Stimulated activated CD4-positive, alpha-beta T cell treated with anti-CD3 and anti-CD28 coated beads, TNF-alpha, amount 100 ng/mL, for 24 hours (primary cell): ENCODE results near the gene COA8.
A peak's percentile ranks its signal among the peaks of the same experiment; 100 is the strongest.
"Not testable (repeated sequence)": the region's sequence is repeated elsewhere in the genome, so short reads cannot be mapped to it uniquely, and the experiment has no call there.

Source experiments
- DNase-seq, 3 experiments: peaks; one replicate each; pipeline ENCODE4 v3.0.0-alpha.2; 2020; ENCODE audit warnings: low read depth in 3 of 3

COA8 gene

DNA sequence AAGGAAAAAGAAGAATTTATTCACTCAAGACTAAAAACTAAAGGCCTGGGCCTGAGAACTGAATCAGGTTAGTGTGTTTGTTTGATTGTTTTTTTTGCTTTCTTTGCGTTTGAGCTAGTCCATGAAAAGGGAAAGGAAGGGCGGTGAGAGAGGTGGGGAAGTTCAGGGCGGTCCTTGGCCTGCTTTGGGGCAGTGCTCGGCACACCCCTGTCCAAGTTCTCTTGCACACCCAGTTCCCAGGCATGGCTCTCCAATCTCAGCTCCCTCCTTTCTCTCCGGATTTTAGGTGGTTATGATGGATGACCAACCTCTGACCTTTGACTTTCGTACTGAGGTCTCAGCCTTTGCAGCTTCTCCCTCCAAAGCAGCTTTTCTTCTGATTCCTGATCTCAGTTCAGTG is 11.3 kb downstream of the COA8 start:
- DNase-seq, result no peak

DNA sequence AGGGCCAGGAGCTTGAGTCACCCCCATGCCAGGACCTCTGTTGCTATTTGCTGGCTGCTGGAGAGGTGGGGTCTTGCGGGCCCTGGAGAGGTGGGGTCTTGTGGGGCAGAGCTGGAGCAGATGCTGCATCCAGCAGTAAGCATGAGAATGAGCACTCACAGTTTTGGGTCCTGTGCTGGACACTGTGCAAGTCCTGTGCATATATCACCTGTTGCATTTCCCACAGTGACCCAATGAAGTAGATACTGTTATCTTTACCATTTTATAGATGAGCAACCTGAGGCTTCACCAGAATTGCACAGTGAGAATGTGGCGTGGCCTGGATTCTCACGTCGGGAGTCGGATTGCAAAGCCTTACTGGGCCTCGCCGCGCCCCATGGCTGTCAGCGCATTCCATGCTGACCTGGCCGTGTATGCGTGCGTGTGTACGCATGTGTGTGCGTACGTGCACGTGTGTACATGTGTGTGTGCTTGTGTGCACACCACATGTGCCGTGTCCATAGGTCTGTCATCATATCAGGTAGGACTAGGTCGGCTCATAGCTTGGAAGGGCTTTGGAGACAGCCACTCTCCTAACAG is 12.0 kb downstream of the COA8 start:
- no peak for DNase-seq

- DNase-seq, result no peak
Measured at GRCh38 chr14:103576371-103577024, 13.7 kb downstream of the COA8 start.

- no peak for DNase-seq
Measured at GRCh38 chr14:103578401-103579075, 15.8 kb downstream of the COA8 start.

- no peak for DNase-seq
Measured at GRCh38 chr14:103581206-103581605, 18.4 kb downstream of the COA8 start.

DNA sequence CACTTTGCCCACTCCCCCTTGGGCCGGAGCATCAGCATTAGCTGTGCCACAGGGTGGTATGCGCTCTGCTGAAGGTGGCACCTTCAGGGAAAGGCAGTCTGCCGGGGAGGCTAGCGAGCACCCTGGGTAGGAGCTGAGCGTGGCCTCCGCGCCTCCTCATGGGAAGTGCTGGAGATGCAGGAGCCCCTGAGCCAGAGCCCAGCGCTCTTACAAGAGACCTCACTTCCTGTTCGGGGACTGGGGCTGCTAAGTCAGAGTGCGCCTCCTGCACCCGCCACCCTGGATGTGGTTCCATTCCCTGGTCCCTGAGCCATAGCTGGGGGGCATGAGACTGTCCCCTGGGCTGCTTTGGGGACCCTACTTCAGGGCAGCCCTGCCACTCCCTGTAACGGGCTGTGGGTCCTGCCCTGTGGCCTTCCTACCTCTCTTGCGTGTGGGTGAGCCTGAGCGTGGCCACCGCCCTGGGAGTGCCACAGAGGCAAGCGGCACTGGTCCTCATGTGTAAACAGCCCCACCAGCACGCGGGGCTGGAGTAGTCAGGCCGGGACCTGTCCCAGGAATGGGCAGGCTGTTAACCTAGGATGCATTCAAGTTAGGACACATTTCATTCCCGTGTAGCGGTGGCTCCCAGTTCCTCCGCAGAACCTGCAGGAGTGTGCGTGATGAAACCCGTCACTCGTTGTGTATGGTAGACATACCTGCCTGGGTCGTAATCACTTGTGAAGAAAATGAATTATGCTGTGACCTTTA is 19.4 kb downstream of the COA8 start:
- DNase-seq, result no peak

- no peak for DNase-seq
Measured at GRCh38 chr14:103584326-103584915, 21.7 kb downstream of the COA8 start.

- DNase-seq, result no peak
Measured at GRCh38 chr14:103593577-103593976, 30.8 kb downstream of the COA8 start.

GRCh38 chr14:103594265-103594664 is 31.5 kb downstream of the COA8 start:
- no peak for DNase-seq

DNA sequence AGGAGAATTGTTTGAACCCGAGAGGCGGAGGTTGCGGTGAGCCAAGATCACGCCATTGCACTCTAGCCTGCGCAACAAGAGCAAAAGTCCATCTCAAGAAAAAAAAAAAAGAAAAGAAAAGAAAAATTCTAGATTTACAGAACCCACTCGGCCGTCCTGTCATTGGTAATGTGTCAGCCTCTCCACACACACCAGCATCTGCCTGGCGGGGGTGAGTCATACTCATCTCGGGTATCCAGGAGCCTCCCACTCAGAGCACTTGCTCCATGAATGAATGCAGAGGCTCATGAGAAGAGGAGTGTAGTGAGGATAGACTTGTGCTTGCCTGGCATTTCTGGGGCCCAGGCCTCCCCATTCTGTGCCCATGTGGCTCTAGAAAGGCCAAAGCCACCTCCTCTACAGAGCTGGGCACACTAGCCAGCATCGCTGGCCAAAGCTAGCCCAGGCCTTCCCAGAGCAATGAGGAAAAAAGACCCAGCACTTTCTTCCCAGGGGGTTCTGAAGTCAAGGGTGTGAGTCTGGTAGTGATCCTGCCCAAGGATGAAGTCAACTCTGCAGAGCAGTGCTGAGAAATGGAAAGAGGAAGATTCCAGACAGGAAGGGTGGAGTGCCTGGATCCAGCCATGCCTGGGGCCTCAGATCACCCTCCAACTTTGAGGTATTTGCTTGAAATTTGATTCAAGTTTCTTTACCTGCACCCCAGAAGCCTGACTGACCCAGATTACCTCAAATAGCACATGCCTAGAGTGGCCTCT is 35.0 kb downstream of the COA8 start:
- peak in 1 of 3 experiments; percentile 8 for DNase-seq

GRCh38 chr14:103600503-103600902 is 37.7 kb downstream of the COA8 start:
- DNase-seq, result no peak

GRCh38 chr14:103604620-103605019 is 41.9 kb downstream of the COA8 start:
- DNase-seq, result no peak

DNA sequence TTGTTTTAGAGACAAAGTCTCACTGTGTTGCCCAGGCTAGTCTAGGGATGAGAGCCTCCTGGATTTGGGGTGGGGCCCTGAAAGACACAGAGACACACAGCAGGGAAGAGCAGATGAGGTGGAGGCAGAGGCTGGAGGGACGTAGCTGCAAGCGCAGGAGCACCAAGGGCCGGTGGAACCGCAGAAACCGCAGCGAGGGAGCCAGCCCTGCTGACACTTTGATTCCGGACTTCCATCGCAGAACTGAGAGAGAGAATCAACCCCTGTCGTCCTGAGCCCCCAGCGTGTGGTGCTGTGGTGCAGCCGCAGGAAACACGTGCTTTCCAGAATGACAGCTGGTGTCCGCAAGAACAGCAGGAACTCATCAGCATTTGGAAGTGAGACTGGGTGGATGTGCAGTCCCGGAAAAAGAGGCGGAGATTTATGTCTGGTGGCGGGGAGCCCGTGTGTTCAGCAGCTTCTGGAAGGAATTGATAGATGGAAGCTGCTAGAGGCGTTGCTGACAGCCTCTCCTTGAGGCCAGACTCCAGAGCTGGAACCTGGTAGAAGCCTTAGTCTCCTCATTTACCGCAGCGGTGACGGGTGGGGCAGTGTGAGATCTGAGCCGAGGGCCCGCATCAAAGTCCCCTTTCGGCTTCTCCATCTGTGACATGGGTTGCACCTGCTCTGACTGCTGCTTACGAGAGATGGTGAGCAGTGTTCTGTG is 44.4 kb downstream of the COA8 start:
- peak in 1 of 3 experiments; percentile 61 for DNase-seq

GRCh38 chr14:103607822-103608221 is 45.1 kb downstream of the COA8 start:
- DNase-seq, result no peak

DNA sequence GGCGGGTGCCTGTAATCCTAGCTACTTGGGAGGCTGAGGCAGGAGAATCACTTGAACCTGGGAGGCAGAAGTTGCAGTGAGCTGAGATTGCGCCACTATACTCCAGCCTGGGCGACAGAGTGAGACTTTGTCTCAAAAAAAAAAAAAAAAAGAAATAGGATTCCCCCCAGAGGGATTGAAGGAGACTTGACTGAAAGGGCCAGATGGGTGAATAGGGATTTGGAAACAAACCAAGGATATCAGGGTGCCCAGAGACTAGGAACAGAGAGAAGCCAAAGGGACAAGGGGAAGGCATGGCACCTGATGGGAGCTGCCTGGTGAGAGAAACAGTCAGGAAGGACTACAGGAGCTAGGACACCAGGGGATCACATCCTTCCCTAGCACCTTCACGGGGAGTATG is 46.3 kb downstream of the COA8 start:
- DNase-seq, result not testable (repeated sequence)

DNA sequence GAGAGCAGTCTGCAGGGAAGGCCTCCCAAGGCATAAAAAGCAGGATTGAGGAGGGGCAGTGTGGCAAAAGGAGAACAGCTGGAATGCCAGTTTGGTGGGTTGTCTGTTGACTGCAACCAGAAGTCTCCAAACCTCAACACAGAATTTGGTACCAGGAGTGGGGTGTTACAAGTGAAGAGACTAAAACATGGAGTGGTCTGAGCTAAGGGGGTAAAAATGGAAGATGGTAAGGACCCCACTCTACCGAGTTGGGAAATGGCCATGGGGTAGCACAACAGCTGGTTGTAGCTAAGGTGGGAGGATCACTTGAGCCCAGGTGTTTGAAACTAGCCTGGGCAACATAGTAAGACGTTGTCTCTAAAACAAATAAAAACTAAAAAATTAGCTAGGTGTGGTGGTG is 48.5 kb downstream of the COA8 start:
- DNase-seq, result no peak

GRCh38 chr14:103613517-103613916 is 50.8 kb downstream of the COA8 start:
- DNase-seq, result no peak

DNA sequence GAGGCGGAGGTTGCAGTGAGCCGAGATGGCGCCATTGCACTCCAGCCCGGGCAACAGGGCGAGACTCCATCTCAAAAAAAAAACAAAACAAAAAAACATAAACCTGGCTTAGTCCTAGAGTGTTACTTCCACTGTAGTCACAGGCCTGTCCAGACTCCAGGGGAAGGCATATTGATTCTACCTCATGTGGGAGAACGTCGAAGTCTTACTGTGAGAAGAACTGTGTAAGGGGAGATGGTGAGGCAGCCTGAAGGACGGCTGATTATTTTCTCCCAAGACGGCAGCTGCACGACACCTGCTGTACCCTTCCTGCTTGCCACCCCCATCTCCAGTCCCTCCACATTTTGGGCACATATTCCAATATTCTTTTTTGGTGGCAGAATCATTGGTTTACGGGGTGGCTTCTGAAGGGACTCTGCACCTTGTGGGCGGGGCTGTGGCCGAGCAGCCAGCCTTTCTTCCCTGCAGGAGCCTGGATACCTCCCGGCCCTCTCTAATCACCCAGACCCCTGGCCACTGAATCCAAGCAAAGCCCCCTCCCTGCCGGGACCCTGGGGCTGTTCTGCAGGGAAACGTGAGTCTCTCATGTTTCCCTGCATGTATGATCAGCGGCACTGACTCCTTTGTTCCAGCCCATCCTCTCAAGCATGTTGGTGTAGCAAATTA is 54.0 kb downstream of the COA8 start:
- no peak for DNase-seq

- no peak for DNase-seq
Measured at GRCh38 chr14:103619057-103619456, 56.3 kb downstream of the COA8 start.

GRCh38 chr14:103621860-103622259 is 59.1 kb downstream of the COA8 start:
- DNase-seq, result no peak
